LoVo (cell line): ENCODE results near the gene GPSM1.

ENCODE experiments used
- DNase-seq: peaks from one replicate; pipeline ENCODE4 v3.0.0-alpha.2; 2016; ENCODE audit warnings: low spot score

The GPSM1 gene

GRCh38 chr9:136290508-136291000 lies 36.8 kb upstream of the GPSM1 start:
- DNase-seq = no peak

- no peak for DNase-seq
Measured at GRCh38 chr9:136291306-136292025, 35.9 kb upstream of the GPSM1 start.

- no peak for DNase-seq
Measured at GRCh38 chr9:136292026-136292538, 35.3 kb upstream of the GPSM1 start.

GRCh38 chr9:136292591-136293448 lies 34.5 kb upstream of the GPSM1 start:
- DNase-seq = no peak

GRCh38 chr9:136293476-136294077 lies 33.8 kb upstream of the GPSM1 start:
- no peak for DNase-seq

GRCh38 chr9:136294437-136294836 lies 32.9 kb upstream of the GPSM1 start:
- no peak for DNase-seq

GRCh38 chr9:136295055-136295454 lies 32.3 kb upstream of the GPSM1 start:
- no peak for DNase-seq

- DNase-seq = no peak
Measured at GRCh38 chr9:136295542-136296433, 31.6 kb upstream of the GPSM1 start.

- peak; percentile 28 for DNase-seq
Measured at GRCh38 chr9:136296434-136297015, 30.8 kb upstream of the GPSM1 start.

GRCh38 chr9:136297016-136297691 lies 30.2 kb upstream of the GPSM1 start:
- peak; percentile 28 for DNase-seq

GRCh38 chr9:136297766-136298735 lies 29.3 kb upstream of the GPSM1 start:
- DNase-seq = no peak

- no peak for DNase-seq
Measured at GRCh38 chr9:136299116-136299515, 28.2 kb upstream of the GPSM1 start.

- no peak for DNase-seq
Measured at GRCh38 chr9:136299541-136299940, 27.8 kb upstream of the GPSM1 start.

- DNase-seq = no peak
Measured at GRCh38 chr9:136300016-136300545, 27.3 kb upstream of the GPSM1 start.

GRCh38 chr9:136300866-136301265 lies 26.5 kb upstream of the GPSM1 start:
- no peak for DNase-seq

- DNase-seq = no peak
Measured at GRCh38 chr9:136302527-136302926, 24.8 kb upstream of the GPSM1 start.

- DNase-seq = no peak
Measured at GRCh38 chr9:136303066-136303824, 24.1 kb upstream of the GPSM1 start.

- DNase-seq = no peak
Measured at GRCh38 chr9:136303825-136304416, 23.4 kb upstream of the GPSM1 start, which contains the start of gene CCDC187. Gene CCDC187 (minus strand): TSS chr9:136304094. CDS start chr9:136303830, 264 bp downstream.
